ENCODE data around the gene RHPN2.

RHPN2 gene

DNA sequence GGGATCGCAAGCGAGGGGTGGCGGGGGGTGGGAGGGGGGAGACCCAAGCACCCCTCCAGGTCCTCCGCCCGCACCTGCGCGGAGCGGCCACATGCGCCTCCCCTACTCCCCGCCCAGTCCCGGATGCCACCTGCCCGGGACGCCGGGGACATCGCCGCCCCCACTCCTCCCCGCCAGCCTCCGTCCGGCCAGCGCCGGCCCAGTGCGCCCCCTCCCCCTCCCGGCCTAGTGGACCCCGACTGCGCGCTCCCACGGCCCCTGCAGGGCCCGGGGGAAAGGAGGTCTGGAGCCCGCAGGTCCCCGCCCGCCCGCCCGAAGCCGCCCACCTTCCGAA, 263 bp downstream of the RHPN2 start:
- H3K27me3 ChIP-seq (ENCODE audit: control insufficient read depth, insufficient read depth, low read length), result no peaks in the 10 kb centered on the region
- H3K4me3 ChIP-seq (ENCODE audit: low read length), result peak overlapping the region; percentile 57; the same call in 1 of the 2 replicates
- no peaks in the 10 kb centered on the region for H3K9me3 ChIP-seq (ENCODE audit: control insufficient read depth, insufficient read depth, low read length)
- WGBS (ENCODE audit: insufficient coverage, insufficient read length), result no CpG with 5 or more reads among the region's 35 CpGs
- no peak for DNase-seq (ENCODE audit: low read depth, low spot score)
- no peaks in the 10 kb centered on the region for H3K36me3 ChIP-seq (ENCODE audit: control insufficient read depth, insufficient read depth, low read length)
- no peak overlapping the region for H3K27ac ChIP-seq (ENCODE audit: low read length)
- no peaks in the 10 kb centered on the region for H3K4me1 ChIP-seq (ENCODE audit: control insufficient read depth, insufficient read depth, low read length)

DNA sequence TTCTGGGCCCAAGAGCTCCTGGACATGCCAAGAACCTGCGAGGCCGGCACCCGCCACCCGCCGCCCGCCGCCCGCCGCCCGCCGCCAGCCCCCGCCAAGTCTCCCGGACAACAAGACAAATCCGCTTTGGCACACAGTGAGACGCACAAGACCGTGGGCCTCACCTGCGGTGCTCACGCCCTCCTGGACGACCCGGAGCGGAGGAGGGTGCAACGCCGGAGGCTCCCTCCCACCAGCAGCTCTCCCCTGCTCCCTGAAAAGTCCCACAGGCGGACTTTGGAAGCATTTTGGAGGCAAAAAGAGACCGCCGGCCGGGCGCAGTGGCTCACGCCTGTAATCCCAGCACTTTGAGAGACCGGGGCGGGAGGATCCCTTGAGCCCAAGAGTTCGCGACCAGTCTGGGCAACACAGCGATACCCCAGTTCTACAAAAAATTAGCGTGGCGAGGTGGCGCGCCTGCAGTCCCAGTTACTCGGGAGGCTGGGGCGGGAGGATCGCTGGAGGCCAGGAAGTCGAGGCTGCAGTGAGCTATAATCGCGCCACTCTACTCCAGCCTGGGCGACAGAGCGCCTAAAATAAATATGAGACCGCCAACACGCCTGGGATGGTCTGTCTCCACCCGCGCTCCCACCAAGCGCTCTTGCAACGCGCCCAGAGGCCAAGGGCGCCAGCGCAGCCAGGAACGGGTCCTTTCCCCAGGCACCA, 783 bp downstream of the RHPN2 start:
- no peaks in the 10 kb centered on the region for H3K4me1 ChIP-seq (ENCODE audit: control insufficient read depth, insufficient read depth, low read length)
- H3K9me3 ChIP-seq (ENCODE audit: control insufficient read depth, insufficient read depth, low read length), result no peaks in the 10 kb centered on the region
- DNase-seq (ENCODE audit: low read depth, low spot score), result no peak
- no CpG with 5 or more reads among the region's 56 CpGs for WGBS (ENCODE audit: insufficient coverage, insufficient read length)
- no peaks in the 10 kb centered on the region for H3K36me3 ChIP-seq (ENCODE audit: control insufficient read depth, insufficient read depth, low read length)
- no peak overlapping the region for H3K27ac ChIP-seq (ENCODE audit: low read length)
- H3K4me3 ChIP-seq (ENCODE audit: low read length), result peak overlapping the region; percentile 57; the same call in 1 of the 2 replicates
- H3K27me3 ChIP-seq (ENCODE audit: control insufficient read depth, insufficient read depth, low read length), result no peaks in the 10 kb centered on the region

DNA sequence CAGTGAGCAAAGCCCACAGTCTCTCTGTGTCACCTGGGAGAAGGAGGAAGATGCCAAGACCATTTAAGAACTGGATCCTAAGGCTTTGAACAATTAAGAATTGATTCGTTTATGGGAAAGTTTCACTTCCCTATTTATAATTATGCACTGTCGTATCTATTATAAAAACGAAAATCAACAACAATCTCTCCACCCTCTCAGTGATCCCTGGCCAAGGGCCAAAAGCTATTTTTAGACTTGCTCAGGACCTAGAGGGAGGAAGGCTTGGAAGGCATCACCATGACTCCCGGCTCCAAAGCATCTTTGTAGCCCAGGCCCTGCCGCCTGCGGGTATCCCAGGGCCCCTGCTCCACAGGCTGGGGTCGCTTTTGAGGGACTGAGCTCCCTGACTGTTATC, 1.3 kb downstream of the RHPN2 start:
- 100% methylated on average over 2 of the region's 7 CpGs for WGBS (ENCODE audit: insufficient coverage, insufficient read length)
- H3K4me3 ChIP-seq (ENCODE audit: low read length), result peak overlapping the region; percentile 57; the same call in 1 of the 2 replicates
- DNase-seq (ENCODE audit: low read depth, low spot score), result no peak

DNA sequence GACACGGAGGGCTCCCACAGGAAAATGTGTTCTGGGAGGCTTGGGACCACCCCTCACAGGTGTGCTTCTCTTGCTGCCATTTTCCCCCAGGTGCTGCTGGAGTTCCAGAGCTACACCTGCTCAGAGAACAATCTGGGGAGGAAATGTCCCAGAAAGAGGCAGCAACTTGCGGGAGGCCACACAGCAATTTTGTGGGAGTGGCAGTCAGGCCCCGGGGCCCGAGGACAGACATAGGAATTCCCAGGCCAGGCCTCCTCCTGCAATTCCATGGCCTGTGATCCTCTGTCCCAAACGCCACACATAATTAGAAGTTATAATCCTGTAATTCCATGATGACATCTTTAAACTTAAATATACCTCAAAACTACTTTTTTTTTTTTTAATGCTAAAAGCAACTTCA, 1.8 kb downstream of the RHPN2 start:
- Histone ChIP-seq H3K4me1 (ENCODE audit: control insufficient read depth, insufficient read depth, low read length) (no peaks in the 10 kb centered on the region), H3K9me3 (ENCODE audit: control insufficient read depth, insufficient read depth, low read length) (no peaks in the 10 kb centered on the region), H3K4me3 (ENCODE audit: low read length) (no peak overlapping the region), H3K36me3 (ENCODE audit: control insufficient read depth, insufficient read depth, low read length) (no peaks in the 10 kb centered on the region), H3K27me3 (ENCODE audit: control insufficient read depth, insufficient read depth, low read length) (no peaks in the 10 kb centered on the region), H3K27ac (ENCODE audit: low read length) (no peak overlapping the region)
- DNase-seq (ENCODE audit: low read depth, low spot score), result no peak
- no CpG with 5 or more reads among the region's 5 CpGs for WGBS (ENCODE audit: insufficient coverage, insufficient read length)

More for the DNA sequence above, 1.3 kb downstream of the RHPN2 start:
- H3K36me3 ChIP-seq (ENCODE audit: control insufficient read depth, insufficient read depth, low read length), result no peaks in the 10 kb centered on the region
- H3K9me3 ChIP-seq (ENCODE audit: control insufficient read depth, insufficient read depth, low read length), result no peaks in the 10 kb centered on the region
- no peaks in the 10 kb centered on the region for H3K4me1 ChIP-seq (ENCODE audit: control insufficient read depth, insufficient read depth, low read length)
- H3K27me3 ChIP-seq (ENCODE audit: control insufficient read depth, insufficient read depth, low read length), result no peaks in the 10 kb centered on the region
- H3K27ac ChIP-seq (ENCODE audit: low read length), result no peak overlapping the region

DNA sequence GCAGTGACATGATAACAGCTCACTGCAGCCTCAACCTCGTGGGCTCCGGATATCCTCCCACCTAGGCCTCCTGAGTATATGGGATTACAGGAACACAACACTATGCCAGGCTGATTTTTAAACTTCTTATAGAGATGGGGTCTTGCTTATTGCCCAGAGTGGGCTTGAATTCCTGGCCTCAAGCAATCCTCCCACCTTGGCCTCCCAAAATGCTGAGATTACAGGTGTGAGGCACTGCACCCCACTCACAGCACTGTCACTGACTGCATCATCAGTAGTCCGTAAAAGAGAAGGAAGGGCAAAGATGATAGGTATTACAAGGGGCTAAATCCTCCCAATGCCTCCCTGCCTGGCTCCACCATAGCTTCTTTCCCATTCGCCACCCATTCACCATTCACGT, 4.1 kb downstream of the RHPN2 start:
- H3K36me3 ChIP-seq (ENCODE audit: control insufficient read depth, insufficient read depth, low read length), result no peaks in the 10 kb centered on the region
- no peak overlapping the region for H3K4me3 ChIP-seq (ENCODE audit: low read length)
- WGBS (ENCODE audit: insufficient coverage, insufficient read length), result no CpG with 5 or more reads among the region's 5 CpGs
- no peak overlapping the region for H3K27ac ChIP-seq (ENCODE audit: low read length)
- DNase-seq (ENCODE audit: low read depth, low spot score), result no peak
- H3K4me1 ChIP-seq (ENCODE audit: control insufficient read depth, insufficient read depth, low read length), result no peaks in the 10 kb centered on the region
- no peaks in the 10 kb centered on the region for H3K9me3 ChIP-seq (ENCODE audit: control insufficient read depth, insufficient read depth, low read length)
- no peaks in the 10 kb centered on the region for H3K27me3 ChIP-seq (ENCODE audit: control insufficient read depth, insufficient read depth, low read length)

DNA sequence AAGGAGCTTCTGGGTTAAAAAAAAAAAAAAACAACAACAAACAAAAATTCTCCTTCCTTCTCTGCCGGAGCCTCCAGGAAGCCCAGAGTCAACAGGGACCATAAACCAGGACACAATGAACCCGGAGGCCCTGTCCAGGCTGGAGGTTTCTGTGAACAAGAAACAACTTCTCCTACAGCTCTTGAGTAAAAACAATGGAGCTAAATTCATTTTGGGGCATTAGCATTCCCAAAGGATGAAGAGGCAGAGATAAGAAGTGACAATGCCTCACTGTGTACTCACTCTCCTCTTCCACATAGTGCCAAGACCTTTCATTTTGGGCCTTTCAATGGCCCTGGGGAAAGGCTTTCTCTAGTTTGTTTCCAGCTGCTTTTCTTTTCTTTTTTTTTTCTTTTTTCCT, 9.0 kb downstream of the RHPN2 start:
- no CpG with 5 or more reads among the region's 2 CpGs for WGBS (ENCODE audit: insufficient coverage, insufficient read length)
- no peak for DNase-seq (ENCODE audit: low read depth, low spot score)
- no peaks in the 10 kb centered on the region for H3K9me3 ChIP-seq (ENCODE audit: control insufficient read depth, insufficient read depth, low read length)
- no peak overlapping the region for H3K4me3 ChIP-seq (ENCODE audit: low read length)
- no peaks in the 10 kb centered on the region for H3K4me1 ChIP-seq (ENCODE audit: control insufficient read depth, insufficient read depth, low read length)
- H3K27me3 ChIP-seq (ENCODE audit: control insufficient read depth, insufficient read depth, low read length), result no peaks in the 10 kb centered on the region
- H3K27ac ChIP-seq (ENCODE audit: low read length), result no peak overlapping the region
- 0 out of 2 replicates have a peak, but pooled peaks cover 2% of the 10 kb centered on the region for H3K36me3 ChIP-seq (ENCODE audit: control insufficient read depth, insufficient read depth, low read length)

DNA sequence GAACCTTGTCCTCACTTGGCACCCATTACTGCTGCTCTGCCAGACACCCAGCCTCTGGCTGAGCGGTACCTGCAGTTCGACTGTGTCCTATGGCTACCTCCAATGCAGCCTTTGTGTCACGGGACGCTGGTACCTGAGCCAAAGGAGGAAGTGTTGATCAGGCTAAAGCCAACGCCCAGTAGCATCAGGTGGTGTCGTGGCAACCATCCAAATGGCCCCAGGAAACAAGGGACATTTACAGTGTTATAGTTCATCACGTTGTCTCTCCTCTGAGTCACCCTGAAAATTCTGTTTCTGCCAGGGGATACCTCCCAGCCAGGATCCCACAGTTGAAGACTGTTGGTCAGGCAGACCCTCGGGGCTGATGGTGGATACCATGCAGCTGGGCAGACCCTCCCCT, 10.1 kb downstream of the RHPN2 start:
- Histone ChIP-seq H3K27me3 (ENCODE audit: control insufficient read depth, insufficient read depth, low read length) (no peaks in the 10 kb centered on the region), H3K4me1 (ENCODE audit: control insufficient read depth, insufficient read depth, low read length) (no peaks in the 10 kb centered on the region; the same call in 1 of the 2 replicates), H3K36me3 (ENCODE audit: control insufficient read depth, insufficient read depth, low read length) (0 out of 2 replicates have a peak, but pooled peaks cover 2% of the 10 kb centered on the region), H3K4me3 (ENCODE audit: low read length) (no peak overlapping the region), H3K9me3 (ENCODE audit: control insufficient read depth, insufficient read depth, low read length) (no peaks in the 10 kb centered on the region), H3K27ac (ENCODE audit: low read length) (no peak overlapping the region)
- no CpG with 5 or more reads among the region's 8 CpGs for WGBS (ENCODE audit: insufficient coverage, insufficient read length)
- no peak for DNase-seq (ENCODE audit: low read depth, low spot score)

DNA sequence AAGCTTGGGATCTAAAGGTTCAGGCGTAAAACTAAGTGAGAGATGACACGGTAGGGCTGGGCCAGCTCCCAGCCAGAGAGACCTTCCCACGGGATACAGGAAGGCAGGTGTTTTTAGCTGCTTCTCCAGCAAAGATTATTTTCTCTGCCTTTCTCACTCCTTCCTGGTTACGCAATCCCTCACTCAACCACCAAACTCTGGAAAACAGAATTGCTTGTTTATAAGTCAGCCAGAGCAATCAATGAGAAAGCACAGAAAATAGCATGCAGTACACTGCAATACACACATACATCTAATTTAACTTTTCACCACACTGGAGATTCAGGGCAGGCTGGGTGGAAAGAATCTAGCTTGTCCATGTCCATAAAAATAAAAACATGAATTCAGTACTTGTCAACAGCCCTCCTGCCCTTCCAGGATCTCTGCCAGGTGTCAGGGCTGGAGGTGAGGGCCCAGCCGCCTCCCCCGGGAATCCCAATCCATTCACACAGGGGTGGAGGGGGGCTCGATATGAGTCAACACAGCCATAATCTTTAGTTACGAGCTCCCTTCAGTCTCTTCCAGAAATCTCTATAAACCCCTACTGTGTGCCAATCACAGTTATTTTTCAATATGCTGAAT, 12.2 kb downstream of the RHPN2 start:
- Histone ChIP-seq H3K4me1 (ENCODE audit: control insufficient read depth, insufficient read depth, low read length) (peaks cover 2% of the 10 kb centered on the region; the same call in 1 of the 2 replicates), H3K4me3 (ENCODE audit: low read length) (no peak overlapping the region), H3K36me3 (ENCODE audit: control insufficient read depth, insufficient read depth, low read length) (0 out of 2 replicates have a peak, but pooled peaks cover 2% of the 10 kb centered on the region), H3K27me3 (ENCODE audit: control insufficient read depth, insufficient read depth, low read length) (no peaks in the 10 kb centered on the region), H3K9me3 (ENCODE audit: control insufficient read depth, insufficient read depth, low read length) (no peaks in the 10 kb centered on the region), H3K27ac (ENCODE audit: low read length) (no peak overlapping the region)
- no CpG with 5 or more reads among the region's 8 CpGs for WGBS (ENCODE audit: insufficient coverage, insufficient read length)
- no peak for DNase-seq (ENCODE audit: low read depth, low spot score)

DNA sequence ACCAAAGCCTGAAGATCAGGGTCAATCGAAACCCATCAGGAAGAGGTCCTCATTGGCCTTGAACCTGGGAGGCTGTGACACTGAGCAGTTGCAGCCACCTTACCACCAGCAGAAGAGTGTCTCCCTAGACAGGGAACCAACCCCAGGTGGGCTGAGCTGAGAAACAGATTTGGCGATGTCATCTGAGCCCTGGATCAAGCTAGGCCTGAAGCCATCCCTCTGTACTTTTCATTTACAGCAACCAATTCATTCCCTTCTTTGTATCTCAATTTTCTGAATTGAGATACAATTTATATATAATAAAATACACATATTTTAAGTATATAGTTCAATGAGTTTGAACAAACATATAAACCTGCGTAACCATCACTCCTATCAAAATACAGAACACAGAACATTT, 14.6 kb downstream of the RHPN2 start:
- no peaks in the 10 kb centered on the region for H3K9me3 ChIP-seq (ENCODE audit: control insufficient read depth, insufficient read depth, low read length)
- H3K4me3 ChIP-seq (ENCODE audit: low read length), result no peak overlapping the region
- no CpG with 5 or more reads among the region's 3 CpGs for WGBS (ENCODE audit: insufficient coverage, insufficient read length)
- no peak overlapping the region for H3K27ac ChIP-seq (ENCODE audit: low read length)
- H3K4me1 ChIP-seq (ENCODE audit: control insufficient read depth, insufficient read depth, low read length), result peaks cover 3% of the 10 kb centered on the region; the same call in 1 of the 2 replicates
- DNase-seq (ENCODE audit: low read depth, low spot score), result no peak
- H3K27me3 ChIP-seq (ENCODE audit: control insufficient read depth, insufficient read depth, low read length), result no peaks in the 10 kb centered on the region
- H3K36me3 ChIP-seq (ENCODE audit: control insufficient read depth, insufficient read depth, low read length), result 0 out of 2 replicates have a peak, but pooled peaks cover 2% of the 10 kb centered on the region

DNA sequence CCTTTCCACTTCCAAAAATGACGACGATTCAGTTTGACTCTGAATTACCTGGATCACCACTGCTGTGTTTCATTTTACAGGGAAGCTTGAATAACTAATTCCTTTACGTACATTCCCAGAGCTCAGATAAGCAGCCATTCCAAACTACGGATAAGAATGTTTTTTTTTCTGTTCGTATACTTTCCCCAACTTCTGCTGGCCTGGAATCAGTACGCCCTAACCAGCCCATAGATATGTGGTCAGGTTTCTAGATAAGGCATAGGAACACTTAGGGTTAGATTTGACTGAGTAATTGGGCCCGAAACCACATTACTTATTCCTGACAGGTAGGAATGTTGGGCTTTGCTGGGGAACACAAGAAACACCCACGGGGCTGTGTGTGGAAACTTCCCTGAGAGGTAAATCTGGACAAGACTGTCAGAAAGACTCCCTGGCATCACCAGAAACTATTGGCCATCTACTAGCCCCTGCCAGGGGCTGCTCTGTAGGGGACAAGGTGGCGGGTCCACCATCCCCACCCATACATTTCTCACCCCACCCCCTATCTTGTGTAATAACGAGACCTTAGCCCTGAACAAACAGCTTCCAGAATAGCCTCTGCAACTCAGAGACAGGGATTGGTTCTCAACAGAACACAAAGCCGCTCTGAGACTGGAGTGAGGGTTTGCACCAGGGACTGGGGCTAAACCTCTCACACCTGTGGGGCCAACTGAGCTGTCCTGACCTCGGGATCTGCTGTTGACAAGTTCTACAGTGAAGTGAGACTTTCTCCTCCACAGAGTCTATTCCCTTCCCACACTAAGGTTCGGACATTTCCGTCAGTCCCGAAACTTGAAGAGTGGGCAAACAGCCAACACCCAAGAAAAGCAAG, 15.6 kb downstream of the RHPN2 start:
- H3K9me3 ChIP-seq (ENCODE audit: control insufficient read depth, insufficient read depth, low read length), result no peaks in the 10 kb centered on the region
- H3K36me3 ChIP-seq (ENCODE audit: control insufficient read depth, insufficient read depth, low read length), result no peaks in the 10 kb centered on the region
- no peak for DNase-seq (ENCODE audit: low read depth, low spot score)
- no peak overlapping the region for H3K27ac ChIP-seq (ENCODE audit: low read length)
- H3K4me1 ChIP-seq (ENCODE audit: control insufficient read depth, insufficient read depth, low read length), result peaks cover 3% of the 10 kb centered on the region; the same call in 1 of the 2 replicates
- H3K27me3 ChIP-seq (ENCODE audit: control insufficient read depth, insufficient read depth, low read length), result no peaks in the 10 kb centered on the region
- H3K4me3 ChIP-seq (ENCODE audit: low read length), result no peak overlapping the region
- WGBS (ENCODE audit: insufficient coverage, insufficient read length), result no CpG with 5 or more reads among the region's 15 CpGs

Measured in iPS DF 6.9 (cell line).